HEK293 (cell line): ENCODE results near the gene TXN2.

Experiments
- BCL11A ChIP-seq: fragments of 450-650 bp; formaldehyde crosslinking; IDR thresholded peaks from 2 replicates; pipeline ENCODE4 v1.5.1; 2016; ENCODE audit warnings: low read depth, missing biosample characterization, missing genetic modification characterization
- HOXA7 ChIP-seq: sonication (generic); formaldehyde crosslinking; IDR thresholded peaks from 2 replicates; pipeline ENCODE4 v1.8.1; 2022; ENCODE audit warnings: missing genetic modification reagents, borderline replicate concordance
- ZNF274 ChIP-seq, 2 experiments: fragments of 200-500 bp in 1 of 2; fragments of 450-650 bp in 1 of 2; sonication (Bioruptor generic) in 1 of 2; formaldehyde crosslinking in 1 of 2; IDR thresholded peaks; 2 replicates each; pipeline versions ENCODE4 v1.5.1 to v1.6.1; 2014 to 2016; ENCODE audit warnings: borderline replicate concordance in 1 of 2, inconsistent platforms in 1 of 2, low read length in 1 of 2, missing biosample characterization in 1 of 2, missing genetic modification characterization in 1 of 2
- ZNF560 ChIP-seq: fragments of 450-650 bp; formaldehyde crosslinking; IDR thresholded peaks from 2 replicates; pipeline ENCODE4 v1.5.1; 2017; ENCODE audit warnings: missing biosample characterization, missing genetic modification characterization, borderline replicate concordance
- TF ChIP-seq, protein P1 (sequence below): fragments of 450-650 bp; formaldehyde crosslinking; conservative IDR thresholded peaks from 2 replicates; pipeline ENCODE4 v1.5.1; 2016; ENCODE audit warnings: low read depth, missing biosample characterization, missing genetic modification characterization
- TF ChIP-seq, protein P2 (sequence below): fragments of 450-650 bp; formaldehyde crosslinking; IDR thresholded peaks from 2 replicates; pipeline ENCODE4 v1.5.1; 2016; ENCODE audit warnings: missing biosample characterization, missing genetic modification characterization
- TF ChIP-seq, protein P3 (sequence below): fragments of 450-650 bp; formaldehyde crosslinking; IDR thresholded peaks from 2 replicates; pipeline ENCODE4 v1.5.1; 2016; ENCODE audit warnings: missing biosample characterization, missing genetic modification characterization

DNA sequence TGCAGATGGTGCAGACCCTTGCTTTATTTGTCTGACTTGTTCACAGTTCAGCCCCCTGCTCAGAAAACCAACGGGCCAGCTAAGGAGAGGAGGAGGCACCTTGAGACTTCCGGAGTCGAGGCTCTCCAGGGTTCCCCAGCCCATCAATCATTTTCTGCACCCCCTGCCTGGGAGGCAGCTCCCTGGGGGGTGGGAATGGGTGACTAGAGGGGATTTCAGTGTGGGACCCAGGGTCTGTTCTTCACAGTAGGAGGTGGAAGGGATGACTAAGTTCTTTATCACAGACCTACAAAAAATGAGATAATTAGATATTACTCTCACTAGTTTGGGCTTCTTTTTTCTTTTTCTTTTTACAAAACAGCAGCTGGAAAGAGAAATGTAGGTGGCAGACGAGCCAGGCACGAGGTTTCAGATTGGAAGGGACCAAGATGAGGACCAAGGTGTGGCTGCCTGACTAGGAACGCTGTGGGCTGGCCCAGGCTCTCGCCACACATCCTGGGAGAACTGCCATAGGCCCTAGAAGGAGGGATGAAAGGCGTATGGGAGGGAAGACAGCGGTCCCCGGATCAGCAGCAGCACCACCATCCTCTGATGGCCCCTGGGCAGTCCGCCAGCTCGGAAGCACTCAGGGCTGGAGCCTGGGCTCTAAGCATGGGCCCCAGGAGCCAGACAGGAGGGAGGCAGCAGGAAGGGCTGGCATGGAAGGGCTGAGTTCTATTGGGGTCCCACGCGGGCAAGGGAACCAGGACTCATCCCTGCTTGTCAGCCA, 14.2 kb downstream of the TXN2 start:
- TF ChIP-seq ZNF560 (no peak), BCL11A (tag by site-specific recombination) (no peak), ZNF274 (IDR thresholded peaks at IDR 0.05; ENCODE audit: low read length) (no peak), ZNF274 (tag by site-specific recombination; IDR thresholded peaks at IDR 0.05; ENCODE audit: borderline replicate concordance) (no peak), HOXA7 (CRISPR knock-in tag) (no peak)
- TF ChIP-seq, protein P1, sequence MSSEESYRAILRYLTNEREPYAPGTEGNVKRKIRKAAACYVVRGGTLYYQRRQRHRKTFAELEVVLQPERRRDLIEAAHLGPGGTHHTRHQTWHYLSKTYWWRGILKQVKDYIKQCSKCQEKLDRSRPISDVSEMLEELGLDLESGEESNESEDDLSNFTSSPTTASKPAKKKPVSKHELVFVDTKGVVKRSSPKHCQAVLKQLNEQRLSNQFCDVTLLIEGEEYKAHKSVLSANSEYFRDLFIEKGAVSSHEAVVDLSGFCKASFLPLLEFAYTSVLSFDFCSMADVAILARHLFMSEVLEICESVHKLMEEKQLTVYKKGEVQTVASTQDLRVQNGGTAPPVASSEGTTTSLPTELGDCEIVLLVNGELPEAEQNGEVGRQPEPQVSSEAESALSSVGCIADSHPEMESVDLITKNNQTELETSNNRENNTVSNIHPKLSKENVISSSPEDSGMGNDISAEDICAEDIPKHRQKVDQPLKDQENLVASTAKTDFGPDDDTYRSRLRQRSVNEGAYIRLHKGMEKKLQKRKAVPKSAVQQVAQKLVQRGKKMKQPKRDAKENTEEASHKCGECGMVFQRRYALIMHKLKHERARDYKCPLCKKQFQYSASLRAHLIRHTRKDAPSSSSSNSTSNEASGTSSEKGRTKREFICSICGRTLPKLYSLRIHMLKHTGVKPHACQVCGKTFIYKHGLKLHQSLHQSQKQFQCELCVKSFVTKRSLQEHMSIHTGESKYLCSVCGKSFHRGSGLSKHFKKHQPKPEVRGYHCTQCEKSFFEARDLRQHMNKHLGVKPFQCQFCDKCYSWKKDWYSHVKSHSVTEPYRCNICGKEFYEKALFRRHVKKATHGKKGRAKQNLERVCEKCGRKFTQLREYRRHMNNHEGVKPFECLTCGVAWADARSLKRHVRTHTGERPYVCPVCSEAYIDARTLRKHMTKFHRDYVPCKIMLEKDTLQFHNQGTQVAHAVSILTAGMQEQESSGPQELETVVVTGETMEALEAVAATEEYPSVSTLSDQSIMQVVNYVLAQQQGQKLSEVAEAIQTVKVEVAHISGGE (tag by site-specific recombination) = no peak
- TF ChIP-seq, protein P2, sequence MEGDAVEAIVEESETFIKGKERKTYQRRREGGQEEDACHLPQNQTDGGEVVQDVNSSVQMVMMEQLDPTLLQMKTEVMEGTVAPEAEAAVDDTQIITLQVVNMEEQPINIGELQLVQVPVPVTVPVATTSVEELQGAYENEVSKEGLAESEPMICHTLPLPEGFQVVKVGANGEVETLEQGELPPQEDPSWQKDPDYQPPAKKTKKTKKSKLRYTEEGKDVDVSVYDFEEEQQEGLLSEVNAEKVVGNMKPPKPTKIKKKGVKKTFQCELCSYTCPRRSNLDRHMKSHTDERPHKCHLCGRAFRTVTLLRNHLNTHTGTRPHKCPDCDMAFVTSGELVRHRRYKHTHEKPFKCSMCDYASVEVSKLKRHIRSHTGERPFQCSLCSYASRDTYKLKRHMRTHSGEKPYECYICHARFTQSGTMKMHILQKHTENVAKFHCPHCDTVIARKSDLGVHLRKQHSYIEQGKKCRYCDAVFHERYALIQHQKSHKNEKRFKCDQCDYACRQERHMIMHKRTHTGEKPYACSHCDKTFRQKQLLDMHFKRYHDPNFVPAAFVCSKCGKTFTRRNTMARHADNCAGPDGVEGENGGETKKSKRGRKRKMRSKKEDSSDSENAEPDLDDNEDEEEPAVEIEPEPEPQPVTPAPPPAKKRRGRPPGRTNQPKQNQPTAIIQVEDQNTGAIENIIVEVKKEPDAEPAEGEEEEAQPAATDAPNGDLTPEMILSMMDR (tag by site-specific recombination) = no peak
- TF ChIP-seq, protein P3, sequence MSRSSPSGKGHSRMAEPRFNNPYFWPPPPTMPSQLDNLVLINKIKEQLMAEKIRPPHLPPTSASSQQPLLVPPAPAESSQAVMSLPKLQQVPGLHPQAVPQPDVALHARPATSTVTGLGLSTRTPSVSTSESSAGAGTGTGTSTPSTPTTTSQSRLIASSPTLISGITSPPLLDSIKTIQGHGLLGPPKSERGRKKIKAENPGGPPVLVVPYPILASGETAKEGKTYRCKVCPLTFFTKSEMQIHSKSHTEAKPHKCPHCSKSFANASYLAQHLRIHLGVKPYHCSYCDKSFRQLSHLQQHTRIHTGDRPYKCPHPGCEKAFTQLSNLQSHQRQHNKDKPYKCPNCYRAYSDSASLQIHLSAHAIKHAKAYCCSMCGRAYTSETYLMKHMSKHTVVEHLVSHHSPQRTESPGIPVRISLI (tag by site-specific recombination) = no peak
